Measurements from ENCODE around the gene AGK. TPM values are rescaled to one million over a fixed set of nuclear protein-coding genes. Genes with fewer than 3 reads are reported as not detected.
A peak's percentile ranks its signal among the peaks of the same experiment; 100 is the strongest.
"Not testable (repeated sequence)": the region's sequence is repeated elsewhere in the genome, so short reads cannot be mapped to it uniquely, and the experiment has no call there.

The AGK gene
- total and polyA plus RNA-seq, 2 experiments from 2014 or later: 18.3 to 24.1 TPM

- no peak for TF ChIP-seq EZH2 (IDR thresholded peaks at IDR 0.05; ENCODE audit: insufficient read depth, poor library complexity, severe bottlenecking)
- no peak for TF ChIP-seq EZH2phosphoT487 (IDR thresholded peaks at IDR 0.05; ENCODE audit: insufficient read depth, low read depth)
- 0 out of 2 replicates have a peak, but pooled peaks cover 8% of the 10 kb centered on the region for H3K36me3 ChIP-seq (ENCODE audit: low read depth)
Observed at GRCh38 chr7:141641876-141642275, 90.7 kb downstream of the AGK start.

GRCh38 chr7:141645188-141645587, 94.0 kb downstream of the AGK start:
- TF ChIP-seq EZH2 (IDR thresholded peaks at IDR 0.05; ENCODE audit: insufficient read depth, poor library complexity, severe bottlenecking): no peak
- no peak for TF ChIP-seq EZH2phosphoT487 (IDR thresholded peaks at IDR 0.05; ENCODE audit: insufficient read depth, low read depth)
- Histone ChIP-seq H3K9me3 (ENCODE audit: low read depth) (no peaks in the 10 kb centered on the region), H3K4me3 (no peak overlapping the region), H3K27me3 (replicated peaks; ENCODE audit: insufficient read depth) (no peaks in the 10 kb centered on the region), H3K9ac (no peak overlapping the region), H3K79me2 (ENCODE audit: insufficient read depth) (no peaks in the 10 kb centered on the region), H3K4me1 (ENCODE audit: insufficient read depth) (no peaks in the 10 kb centered on the region), H2AFZ (no peak overlapping the region), H3K27ac (no peak overlapping the region), H3K4me2 (ENCODE audit: unreplicated experiment) (no peak overlapping the region), H3F3A (ENCODE audit: insufficient read depth) (peaks cover 5% of the 10 kb centered on the region), H3K36me3 (ENCODE audit: low read depth) (peaks cover 14% of the 10 kb centered on the region), H4K20me1 (ENCODE audit: insufficient read depth) (no peaks in the 10 kb centered on the region), H3K9me2 (ENCODE audit: insufficient read depth) (no peaks in the 10 kb centered on the region)
- in situ Hi-C loops (cut with MboI): no loop called here
- no peak for DNase-seq

More at GRCh38 chr7:141641876-141642275, 90.7 kb downstream of the AGK start:
- Histone ChIP-seq H3K27ac (no peak overlapping the region), H3K27me3 (replicated peaks; ENCODE audit: insufficient read depth) (no peaks in the 10 kb centered on the region), H4K20me1 (ENCODE audit: insufficient read depth) (no peaks in the 10 kb centered on the region), H3K9me3 (ENCODE audit: low read depth) (no peaks in the 10 kb centered on the region), H3F3A (ENCODE audit: insufficient read depth) (no peaks in the 10 kb centered on the region), H2AFZ (no peak overlapping the region), H3K4me3 (no peak overlapping the region), H3K79me2 (ENCODE audit: insufficient read depth) (no peaks in the 10 kb centered on the region), H3K4me1 (ENCODE audit: insufficient read depth) (no peaks in the 10 kb centered on the region), H3K9ac (no peak overlapping the region), H3K4me2 (ENCODE audit: unreplicated experiment) (no peak overlapping the region), H3K9me2 (ENCODE audit: insufficient read depth) (no peaks in the 10 kb centered on the region)
- no peak for DNase-seq
- 97% methylated on average over 3 of the region's 3 CpGs for WGBS, 2 experiments (ENCODE audit: low coverage in 1 of 2, low lambda C conversion rate in 2 of 2, missing lambda C conversion rate in 2 of 2)
- in situ Hi-C loops (cut with MboI): no loop called here

- Histone ChIP-seq H3K9ac (no peak overlapping the region), H3K27ac (no peak overlapping the region), H3K9me3 (ENCODE audit: low read depth) (no peaks in the 10 kb centered on the region), H2AFZ (no peak overlapping the region), H3K27me3 (replicated peaks; ENCODE audit: insufficient read depth) (no peaks in the 10 kb centered on the region), H3K4me3 (no peak overlapping the region), H3K79me2 (ENCODE audit: insufficient read depth) (no peaks in the 10 kb centered on the region), H3K4me2 (ENCODE audit: unreplicated experiment) (no peak overlapping the region), H3K36me3 (ENCODE audit: low read depth) (peaks cover 17% of the 10 kb centered on the region), H3F3A (ENCODE audit: insufficient read depth) (peaks cover 5% of the 10 kb centered on the region), H3K4me1 (ENCODE audit: insufficient read depth) (no peaks in the 10 kb centered on the region), H4K20me1 (ENCODE audit: insufficient read depth) (no peaks in the 10 kb centered on the region), H3K9me2 (ENCODE audit: insufficient read depth) (no peaks in the 10 kb centered on the region)
- 80 to 82% methylated on average over 6 of the region's 6 CpGs for WGBS, 2 experiments (ENCODE audit: low coverage in 1 of 2, low lambda C conversion rate in 2 of 2, missing lambda C conversion rate in 2 of 2)
- DNase-seq: peak; percentile 36
- TF ChIP-seq EZH2 (IDR thresholded peaks at IDR 0.05; ENCODE audit: insufficient read depth, poor library complexity, severe bottlenecking): no peak
- no peak for TF ChIP-seq EZH2phosphoT487 (IDR thresholded peaks at IDR 0.05; ENCODE audit: insufficient read depth, low read depth)
- in situ Hi-C loops (cut with MboI): no loop called here
Observed at GRCh38 chr7:141646826-141647480, 95.7 kb downstream of the AGK start.

GRCh38 chr7:141647701-141648100, 96.5 kb downstream of the AGK start:
- H3K4me3 ChIP-seq; in situ Hi-C loops (cut with MboI); H3K9ac ChIP-seq; H3K27me3 ChIP-seq (replicated peaks; ENCODE audit: insufficient read depth); H3K9me2 ChIP-seq (ENCODE audit: insufficient read depth); H2AFZ ChIP-seq; H3K79me2 ChIP-seq (ENCODE audit: insufficient read depth); H3K4me2 ChIP-seq (ENCODE audit: unreplicated experiment); H3F3A ChIP-seq (ENCODE audit: insufficient read depth); H4K20me1 ChIP-seq (ENCODE audit: insufficient read depth); DNase-seq; H3K27ac ChIP-seq; H3K4me1 ChIP-seq (ENCODE audit: insufficient read depth); H3K9me3 ChIP-seq (ENCODE audit: low read depth): not testable (repeated sequence)
- peaks cover 15% of the 10 kb centered on the region for H3K36me3 ChIP-seq (ENCODE audit: low read depth)
- 90 to 93% methylated on average over 21 of the region's 21 CpGs for WGBS, 2 experiments (ENCODE audit: low coverage in 1 of 2, low lambda C conversion rate in 2 of 2, missing lambda C conversion rate in 2 of 2)
